Dedifferentiated amniotic fluid mesenchymal stem cell (primary cell): ENCODE results near the gene ZBTB44.
"Not testable (repeated sequence)": the region's sequence is repeated elsewhere in the genome, so short reads cannot be mapped to it uniquely, and the experiment has no call there.

ENCODE experiments used
- DNase-seq: peaks from one replicate; pipeline ENCODE4 v3.0.0-alpha.2; 2016; ENCODE audit errors: extremely low spot score

Gene ZBTB44

DNA sequence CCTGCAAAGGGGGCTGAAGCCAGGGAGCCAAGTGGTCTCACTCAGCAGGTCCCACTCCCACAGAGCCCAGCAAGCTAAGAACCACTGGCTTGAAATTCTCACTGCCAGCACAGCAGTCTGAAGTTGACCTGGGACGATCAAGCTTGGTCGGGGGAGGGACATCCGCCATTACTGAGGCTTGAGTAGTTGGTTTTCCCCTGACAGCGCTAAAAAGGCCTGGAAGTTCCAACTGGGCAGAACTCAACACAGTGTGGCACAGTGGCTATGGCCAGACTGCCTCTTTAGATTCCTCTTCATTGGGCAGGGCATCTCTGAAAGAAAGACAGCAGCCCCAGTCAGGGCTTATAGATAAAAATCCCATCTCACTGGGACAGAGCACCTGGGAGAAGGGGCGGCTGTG lies 64.8 kb downstream of the ZBTB44 start:
- DNase-seq = not testable (repeated sequence)

GRCh38 chr11:130249371-130249770 lies 65.3 kb downstream of the ZBTB44 start:
- no peak for DNase-seq

DNA sequence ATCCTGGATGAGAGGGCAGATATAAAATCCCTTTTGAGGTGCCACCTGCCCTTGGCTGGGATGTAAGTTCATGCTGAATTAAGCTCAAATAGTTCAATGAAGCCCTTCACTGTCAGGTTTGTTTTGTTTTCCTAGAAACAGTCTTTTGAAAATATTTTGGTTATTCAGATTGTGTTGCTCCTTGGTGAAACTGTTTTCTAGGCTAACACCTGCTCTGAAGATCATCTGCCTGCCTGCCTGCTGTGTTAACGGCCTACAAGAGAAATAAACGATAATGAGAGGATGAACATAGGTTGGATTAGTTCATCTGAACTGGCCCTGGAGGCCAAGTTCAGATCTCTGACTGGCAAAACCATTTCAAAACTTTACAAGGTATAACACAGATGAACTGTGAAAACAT lies 67.4 kb downstream of the ZBTB44 start:
- DNase-seq = no peak

DNA sequence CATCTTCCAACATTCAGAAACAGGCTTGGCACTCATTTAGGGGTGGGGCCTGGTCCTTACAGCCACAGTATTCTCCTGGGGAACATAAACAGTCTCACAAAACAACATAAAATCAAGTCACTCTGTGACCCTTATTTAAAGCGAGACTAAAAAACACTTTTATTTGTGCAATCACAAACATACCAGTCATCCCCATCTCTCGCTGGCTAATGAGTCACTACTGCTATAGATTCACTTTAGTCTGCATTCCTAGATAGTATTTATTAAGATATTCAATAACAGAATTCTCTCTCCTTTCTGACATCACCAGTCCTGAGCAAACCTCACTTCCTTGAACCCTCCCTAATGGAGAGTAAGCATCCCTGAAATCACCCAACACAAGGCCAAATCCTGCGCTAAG lies 68.0 kb downstream of the ZBTB44 start:
- no peak for DNase-seq

DNA sequence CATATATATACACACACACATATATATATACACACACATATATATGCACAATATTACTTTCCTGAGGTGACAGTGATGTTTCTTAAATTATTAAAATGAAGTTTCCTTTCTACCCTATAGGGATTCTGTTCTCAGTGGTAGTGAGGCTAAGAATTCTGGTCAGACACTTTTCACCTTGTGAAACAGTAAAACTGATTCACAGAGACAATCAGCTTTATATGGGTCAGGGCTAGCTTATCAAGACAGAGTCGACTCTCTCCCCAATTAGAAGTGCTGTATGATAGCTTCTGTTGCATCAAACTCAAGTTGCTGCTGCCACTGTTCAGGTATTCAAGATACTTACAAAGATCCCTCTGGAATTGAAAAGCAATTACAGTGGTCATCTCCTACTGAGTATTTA lies 68.4 kb downstream of the ZBTB44 start:
- DNase-seq = no peak

GRCh38 chr11:130245375-130245774 lies 69.3 kb downstream of the ZBTB44 start:
- DNase-seq = not testable (repeated sequence)

DNA sequence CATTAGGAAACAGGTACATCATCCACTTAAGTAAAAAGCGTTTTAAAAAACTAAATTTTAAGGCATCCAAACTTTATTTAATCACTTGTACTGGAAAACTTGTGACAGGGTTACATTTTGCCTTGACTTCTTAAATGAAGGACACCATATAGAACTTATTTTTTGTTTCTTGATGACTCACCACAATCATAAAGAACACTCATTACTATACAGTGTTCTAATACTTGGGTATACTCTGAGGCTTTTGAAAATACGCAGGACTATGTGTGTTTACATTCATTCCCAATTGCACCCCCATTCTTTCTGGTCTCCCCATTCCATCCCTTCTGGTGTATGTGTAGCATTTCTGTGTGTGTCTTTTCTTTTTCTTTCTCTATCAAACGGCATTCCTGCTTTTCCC lies 69.9 kb downstream of the ZBTB44 start:
- DNase-seq = no peak

DNA sequence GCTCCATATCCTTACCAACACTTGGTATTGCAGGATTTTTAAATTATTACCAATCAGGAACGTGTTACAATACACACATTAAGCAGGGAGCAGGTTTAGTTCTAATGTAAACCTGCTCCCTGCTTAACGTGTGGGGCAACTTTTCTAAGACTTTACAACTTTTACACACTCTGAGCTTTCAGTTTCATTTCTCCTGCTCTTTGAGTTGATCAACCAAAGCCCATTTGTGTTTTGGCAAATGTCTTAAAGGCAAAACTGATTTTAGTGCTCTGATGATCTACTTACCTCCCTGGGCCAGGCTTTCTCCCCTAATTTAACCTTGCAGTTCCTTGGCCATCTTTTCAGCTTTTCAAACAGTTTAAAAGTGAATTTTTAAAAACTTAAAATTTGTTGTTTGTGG lies 70.9 kb downstream of the ZBTB44 start:
- no peak for DNase-seq

- no peak for DNase-seq
Observed at GRCh38 chr11:130241713-130242112, 73.0 kb downstream of the ZBTB44 start.

DNA sequence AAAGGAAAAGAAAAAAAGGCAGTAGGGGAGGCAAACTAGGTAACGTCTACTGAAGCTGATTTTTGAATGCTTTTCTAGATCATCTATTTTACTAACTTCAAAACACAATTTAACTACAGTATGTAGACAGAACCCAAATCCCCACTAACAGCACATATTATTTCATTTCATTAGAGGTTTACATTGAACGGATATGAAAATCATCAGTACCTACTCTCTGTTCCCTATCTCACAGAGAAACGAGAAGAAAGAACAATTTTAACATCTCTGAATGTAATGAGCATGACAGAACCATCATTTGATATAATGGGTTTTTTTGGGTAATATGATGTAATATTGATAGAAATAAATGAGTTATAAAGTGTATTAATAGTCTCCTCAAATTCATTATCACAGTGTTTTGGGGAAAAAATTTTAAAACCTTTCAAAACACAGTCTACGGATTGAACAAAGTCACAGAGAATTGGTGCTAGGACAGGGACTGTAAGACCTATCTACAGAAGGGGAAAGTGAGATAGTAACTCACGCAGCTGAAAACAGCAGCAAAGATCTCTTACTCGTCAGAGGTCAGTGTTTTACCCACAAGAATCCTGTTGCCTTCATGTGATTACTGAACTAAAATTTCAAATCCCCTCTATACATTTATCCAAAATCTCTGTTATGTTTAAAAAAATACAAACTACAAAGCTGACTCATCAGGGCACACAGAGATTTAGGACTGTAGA lies 77.3 kb downstream of the ZBTB44 start:
- DNase-seq = no peak

- no peak for DNase-seq
Observed at GRCh38 chr11:130234315-130234714, 80.4 kb downstream of the ZBTB44 start.

- DNase-seq = not testable (repeated sequence)
Observed at GRCh38 chr11:130233888-130234287, 80.8 kb downstream of the ZBTB44 start.

GRCh38 chr11:130233486-130233885 lies 81.2 kb downstream of the ZBTB44 start:
- not testable (repeated sequence) for DNase-seq

DNA sequence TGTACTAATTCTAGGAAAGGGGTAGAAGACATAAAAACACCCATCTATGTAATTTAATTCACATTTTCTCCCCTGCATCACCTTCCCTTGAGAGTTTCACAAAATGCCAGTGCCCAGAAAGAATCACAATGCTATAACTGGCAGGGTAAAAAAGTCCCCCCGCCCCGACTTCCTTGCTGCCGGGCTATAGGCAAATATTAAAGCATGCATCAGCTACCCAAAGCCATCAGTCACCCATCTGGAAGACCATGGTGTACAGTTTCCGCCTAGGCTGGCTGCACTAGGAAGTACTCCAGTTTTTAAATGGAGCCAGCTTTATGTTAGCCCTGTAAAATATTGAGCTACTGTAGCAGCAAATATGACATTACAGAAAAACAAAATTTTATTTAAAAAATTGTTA lies 87.3 kb downstream of the ZBTB44 start:
- DNase-seq = no peak

DNA sequence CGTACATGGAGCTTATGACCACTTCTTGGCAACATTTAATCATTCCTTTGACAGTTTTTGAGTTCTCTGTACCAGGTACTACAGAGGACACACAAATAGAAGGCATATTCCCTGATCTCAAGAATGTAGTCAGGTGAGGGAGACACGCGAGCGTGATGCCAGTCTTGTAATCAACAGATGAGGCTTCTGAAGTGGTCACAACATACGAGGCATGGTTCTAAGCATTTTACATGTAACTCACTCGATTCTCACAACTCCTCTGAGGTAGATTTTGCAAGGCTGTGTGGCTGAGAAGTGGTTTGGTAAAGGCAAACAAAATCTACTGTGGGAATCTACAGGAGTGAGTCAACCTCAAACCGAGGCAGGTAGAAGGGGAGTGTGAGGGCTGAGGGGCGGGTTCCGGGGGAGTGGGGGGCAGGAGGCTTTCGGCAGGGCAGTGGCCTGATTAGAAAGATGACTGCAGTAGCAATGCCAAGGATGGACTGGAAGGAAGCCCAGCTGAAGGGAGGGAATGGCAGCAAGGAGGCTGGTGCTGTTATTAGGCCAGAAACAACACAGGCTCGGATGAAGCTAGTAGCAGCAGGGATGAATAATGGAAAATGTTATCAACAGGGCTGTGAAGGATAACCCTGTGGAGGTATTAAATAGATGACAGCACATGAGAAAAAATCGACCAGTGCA lies 91.3 kb downstream of the ZBTB44 start:
- DNase-seq = no peak

DNA sequence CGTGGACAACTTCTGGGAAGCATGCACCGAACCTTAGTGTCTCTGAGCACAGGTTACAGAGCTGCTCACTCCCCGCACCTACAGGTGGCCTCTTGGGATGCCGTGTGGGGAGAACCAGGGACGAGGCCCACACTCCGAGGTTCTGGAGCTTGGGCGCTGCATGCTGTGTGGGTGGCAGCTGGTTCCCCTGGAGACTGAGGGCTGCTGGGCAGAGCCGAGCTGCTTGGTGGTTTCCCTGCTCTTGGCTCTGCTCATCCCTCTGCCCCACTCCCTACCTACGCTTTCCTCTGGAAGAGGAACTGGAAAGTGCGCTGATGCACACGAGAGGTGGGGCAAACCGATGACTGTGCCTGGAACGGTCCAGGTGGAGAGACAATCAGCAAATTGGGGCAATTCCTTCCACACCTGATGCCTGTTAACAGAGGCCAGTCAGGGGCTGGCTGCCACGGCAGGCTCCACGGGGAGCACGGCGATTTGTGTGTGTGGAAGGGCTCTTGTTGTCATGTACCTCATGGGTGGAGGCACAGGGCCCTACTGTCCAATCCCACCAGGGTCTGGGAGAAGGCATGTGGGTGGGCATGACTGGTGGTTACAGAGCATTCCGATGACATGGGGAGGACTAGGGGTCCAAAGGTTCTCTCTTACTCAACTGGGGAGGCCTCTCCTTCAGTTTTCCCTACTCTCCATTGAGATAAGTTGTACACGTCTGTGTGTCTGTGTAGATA lies 94.2 kb downstream of the ZBTB44 start:
- DNase-seq = no peak

DNA sequence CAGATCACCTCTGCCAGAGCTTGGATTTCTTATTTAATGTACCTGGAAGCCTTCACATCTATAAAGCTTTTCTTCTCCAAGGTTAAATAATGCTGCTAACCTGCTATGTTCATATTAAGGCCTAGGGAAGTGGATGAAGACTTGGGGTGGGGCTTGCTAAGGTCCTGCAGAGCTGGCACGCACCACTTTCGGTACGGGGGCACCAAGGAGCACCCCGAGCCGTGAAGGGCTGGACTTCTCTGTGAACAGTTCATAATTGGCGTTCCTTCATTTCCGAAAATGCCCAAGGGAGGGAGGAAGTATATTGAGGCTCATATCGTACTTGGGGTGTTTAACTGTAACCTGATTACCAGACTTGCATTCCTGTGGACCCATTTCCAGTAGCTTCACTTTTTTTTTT lies 95.6 kb downstream of the ZBTB44 start:
- DNase-seq = no peak

GRCh38 chr11:130218501-130219070 lies 96.1 kb downstream of the ZBTB44 start:
- no peak for DNase-seq

GRCh38 chr11:130217133-130218031 lies 97.3 kb downstream of the ZBTB44 start:
- no peak for DNase-seq

DNA sequence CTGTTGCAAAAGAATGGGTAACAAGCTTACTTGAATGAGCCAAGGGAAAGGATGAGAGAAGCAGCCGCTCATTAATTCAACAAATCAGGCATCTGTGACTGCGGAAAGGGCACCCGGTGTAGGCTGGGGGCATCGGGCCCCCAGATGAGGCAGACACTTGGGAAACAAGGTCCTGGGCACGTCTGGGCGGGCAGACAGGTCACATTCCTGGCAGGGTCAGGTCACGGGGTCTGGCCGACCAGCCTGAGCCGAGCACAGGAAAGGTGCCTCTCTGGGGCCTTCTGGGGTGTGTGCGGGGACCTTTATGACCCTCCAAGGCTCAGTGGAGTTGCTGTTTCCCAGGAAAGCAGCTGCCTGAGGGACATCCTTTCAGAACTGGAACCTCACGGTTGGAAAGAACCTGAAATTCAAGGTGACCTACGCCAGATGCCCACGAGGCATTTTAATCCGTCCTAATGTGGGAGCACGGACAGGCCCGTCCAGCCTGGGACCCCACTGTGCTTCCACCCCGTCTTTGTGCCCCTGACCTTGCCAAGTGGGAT lies 98.1 kb downstream of the ZBTB44 start:
- no peak for DNase-seq

DNA sequence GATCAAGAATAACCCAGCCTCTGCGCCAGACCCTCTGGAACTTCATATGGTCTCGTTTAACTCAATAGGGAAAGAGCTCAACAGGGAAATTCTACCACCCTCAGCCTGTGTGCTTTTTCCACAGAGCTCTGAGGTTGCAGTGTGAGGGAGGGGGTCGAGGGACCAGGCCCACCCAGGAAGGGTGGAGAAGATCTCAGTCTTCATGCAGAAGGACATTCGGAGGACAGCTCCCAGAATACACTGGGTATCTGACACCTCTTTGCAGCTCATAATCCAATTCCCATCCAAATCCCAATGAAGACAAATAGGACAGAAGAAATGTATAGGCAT lies 98.5 kb downstream of the ZBTB44 start:
- DNase-seq = no peak
